A673 (cell line): Measurements from ENCODE around the gene ZNF730. TPM values are rescaled to one million over a fixed set of nuclear protein-coding genes. Genes with fewer than 3 reads are reported as not detected.
"Not testable (repeated sequence)": the region's sequence is repeated elsewhere in the genome, so short reads cannot be mapped to it uniquely, and the experiment has no call there.

Source experiments
- BruUV-seq: library from RNA; stranded (reverse); fragments of 400-500 nt; replicated peaks from 2 replicates; lab custom pipeline; 2021; lab: Mats Ljungman, UMichigan
- CTCF ChIA-PET: fragments of 300-600 bp; sonication (Branson Sonifier 250); formaldehyde crosslinking; loops from one replicate; lab custom pipeline; 2022; ENCODE audit warnings: antibody characterized with exemption; lab: Charles Lee
- POLR2A ChIA-PET: fragments of 300-600 bp; sonication (Branson Sonifier 250); formaldehyde crosslinking; loops from one replicate; lab custom pipeline; 2022; ENCODE audit warnings: antibody characterized with exemption; ENCODE audit not compliant: low non-redundant PET; lab: Charles Lee
- DNase-seq: peaks from one replicate; pipeline ENCODE4 v3.0.0-alpha.2; 2015; ENCODE audit warnings: low spot score
- H3K27ac ChIP-seq: fragments of 200-600 bp; sonication (generic); 2 replicates; pipeline ENCODE4 v1.5.1; 2016; ENCODE audit warnings: mixed run types, low read depth, mild to moderate bottlenecking, mixed read lengths, antibody characterized with exemption, low read length; ENCODE audit not compliant: poor library complexity, severe bottlenecking
- H3K27me3 ChIP-seq: fragments of 200-600 bp; sonication (generic); replicated peaks from 2 replicates; pipeline ENCODE4 v1.6.1; 2017; ENCODE audit warnings: mixed run types, low read depth, mild to moderate bottlenecking, mixed read lengths, antibody characterized with exemption, low read length; ENCODE audit not compliant: insufficient read depth, poor library complexity
- H3K36me3 ChIP-seq: fragments of 200-600 bp; sonication (generic); 2 replicates; pipeline ENCODE4 v1.6.1; 2016; ENCODE audit warnings: mixed run types, mild to moderate bottlenecking, mixed read lengths, antibody characterized with exemption, low read length; ENCODE audit not compliant: insufficient read depth, poor library complexity, severe bottlenecking
- H3K4me1 ChIP-seq: fragments of 200-600 bp; sonication (generic); 2 replicates; pipeline ENCODE4 v1.6.1; 2017; ENCODE audit warnings: mixed run types, mild to moderate bottlenecking, mixed read lengths, antibody characterized with exemption, low read length; ENCODE audit not compliant: insufficient read depth, poor library complexity, severe bottlenecking
- H3K4me3 ChIP-seq: fragments of 200-600 bp; sonication (generic); 2 replicates; pipeline ENCODE4 v1.5.1; 2016; ENCODE audit warnings: low read depth, mixed run types, mild to moderate bottlenecking, mixed read lengths, low read length; ENCODE audit not compliant: poor library complexity, severe bottlenecking
- H3K9me3 ChIP-seq: fragments of 200-600 bp; sonication (generic); 2 replicates; pipeline ENCODE4 v1.6.1; 2016; ENCODE audit warnings: mixed run types, low read depth, mild to moderate bottlenecking, mixed read lengths, antibody characterized with exemption, low read length; ENCODE audit not compliant: poor library complexity, severe bottlenecking
- EZH2 ChIP-seq: fragments of 200-600 bp; sonication (generic); IDR thresholded peaks from 2 replicates; pipeline ENCODE4 v1.6.1; 2017; ENCODE audit warnings: borderline replicate concordance, low read depth, mild to moderate bottlenecking, mixed read lengths, antibody characterized with exemption, low read length; ENCODE audit not compliant: poor library complexity, severe bottlenecking
- intact Hi-C: fragments of 100-400 bp; cut with micrococcal nuclease; formaldehyde crosslinking; loops from one replicate; pipeline ENCODE4 v1.10.0; 2022; ENCODE audit not compliant: unreplicated experiment
- total RNA-seq: library from RNA; stranded (reverse); gene quantifications from 2 replicates; pipeline ENCODE4 v1.2.3, GENCODE V29; 2021
- TF ChIP-seq, protein P1 (sequence below): fragments of 300-800, 200-600 bp; sonication (generic); conservative IDR thresholded peaks from 2 replicates; pipeline ENCODE4 v1.5.1; 2017; ENCODE audit warnings: low read depth, mild to moderate bottlenecking, antibody characterized with exemption, low read length, moderate library complexity, mixed read lengths

Gene ZNF730
- total RNA-seq, 1 experiment from 2014 or later = 8.7 TPM

- POLR2A ChIA-PET = no interaction called here
Observed at GRCh38 chr19:23101241-23101640, 15.6 kb upstream of the ZNF730 start.

DNA sequence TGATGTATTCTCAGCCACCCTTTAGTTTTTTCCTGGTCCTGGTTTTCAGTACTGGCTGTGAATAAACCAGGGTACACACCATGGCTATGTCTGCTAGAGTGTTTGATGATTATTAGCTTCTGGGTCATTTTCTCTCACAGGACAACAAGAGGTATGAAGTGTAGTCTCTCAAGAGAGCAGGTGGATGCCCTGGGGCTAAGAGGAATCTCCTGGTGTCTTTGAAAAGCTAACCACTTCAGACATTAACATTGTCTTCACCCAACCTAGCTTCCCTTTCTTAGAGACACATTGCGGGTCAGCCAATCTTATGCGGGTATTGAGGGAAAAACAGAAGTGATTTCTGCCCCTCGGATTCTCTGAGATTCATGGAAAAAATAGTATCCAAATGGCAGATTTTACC is 1.6 kb downstream of the ZNF730 start:
- TSS peak; percentile 58 for BruUV-seq
- no peaks in the 10 kb centered on the region for H3K27me3 ChIP-seq
- H3K36me3 ChIP-seq = peaks cover 10% of the 10 kb centered on the region
- H3K9me3 ChIP-seq = peaks cover 27% of the 10 kb centered on the region
- POLR2A ChIA-PET = no interaction called here
- H3K4me3 ChIP-seq = no peak overlapping the region
- TF ChIP-seq EZH2 = no peak
- TF ChIP-seq, protein P1, sequence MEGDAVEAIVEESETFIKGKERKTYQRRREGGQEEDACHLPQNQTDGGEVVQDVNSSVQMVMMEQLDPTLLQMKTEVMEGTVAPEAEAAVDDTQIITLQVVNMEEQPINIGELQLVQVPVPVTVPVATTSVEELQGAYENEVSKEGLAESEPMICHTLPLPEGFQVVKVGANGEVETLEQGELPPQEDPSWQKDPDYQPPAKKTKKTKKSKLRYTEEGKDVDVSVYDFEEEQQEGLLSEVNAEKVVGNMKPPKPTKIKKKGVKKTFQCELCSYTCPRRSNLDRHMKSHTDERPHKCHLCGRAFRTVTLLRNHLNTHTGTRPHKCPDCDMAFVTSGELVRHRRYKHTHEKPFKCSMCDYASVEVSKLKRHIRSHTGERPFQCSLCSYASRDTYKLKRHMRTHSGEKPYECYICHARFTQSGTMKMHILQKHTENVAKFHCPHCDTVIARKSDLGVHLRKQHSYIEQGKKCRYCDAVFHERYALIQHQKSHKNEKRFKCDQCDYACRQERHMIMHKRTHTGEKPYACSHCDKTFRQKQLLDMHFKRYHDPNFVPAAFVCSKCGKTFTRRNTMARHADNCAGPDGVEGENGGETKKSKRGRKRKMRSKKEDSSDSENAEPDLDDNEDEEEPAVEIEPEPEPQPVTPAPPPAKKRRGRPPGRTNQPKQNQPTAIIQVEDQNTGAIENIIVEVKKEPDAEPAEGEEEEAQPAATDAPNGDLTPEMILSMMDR = no peak
- DNase-seq = no peak
- H3K4me1 ChIP-seq = no peaks in the 10 kb centered on the region
- CTCF ChIA-PET = no interaction called here
- intact Hi-C loops = no loop called here
- no peak overlapping the region for H3K27ac ChIP-seq

More at GRCh38 chr19:23101241-23101640, 15.6 kb upstream of the ZNF730 start:
- Histone ChIP-seq H3K4me1 (no peaks in the 10 kb centered on the region), H3K36me3 (peaks cover 6% of the 10 kb centered on the region), H3K27me3 (no peaks in the 10 kb centered on the region), H3K9me3 (no peaks in the 10 kb centered on the region), H3K27ac (no peak overlapping the region), H3K4me3 (no peak overlapping the region)
- DNase-seq = no peak
- no TSS peak for BruUV-seq
- intact Hi-C loops = no loop called here
- TF ChIP-seq, protein P1 = no peak
- no peak for TF ChIP-seq EZH2
- CTCF ChIA-PET = no interaction called here

GRCh38 chr19:23134211-23134610 is 17.4 kb downstream of the ZNF730 start:
- H3K4me1 ChIP-seq, POLR2A ChIA-PET, CTCF ChIA-PET, intact Hi-C loops, H3K27me3 ChIP-seq, H3K27ac ChIP-seq, H3K4me3 ChIP-seq, DNase-seq, BruUV-seq: not testable (repeated sequence)
- Histone ChIP-seq H3K36me3 (peaks cover 14% of the 10 kb centered on the region), H3K9me3 (peaks cover 31% of the 10 kb centered on the region)

- Histone ChIP-seq H3K9me3 (peaks cover 69% of the 10 kb centered on the region), H3K27ac (no peak overlapping the region), H3K36me3 (peaks cover 6% of the 10 kb centered on the region), H3K4me1 (no peaks in the 10 kb centered on the region), H3K27me3 (no peaks in the 10 kb centered on the region), H3K4me3 (no peak overlapping the region)
- DNase-seq = no peak
- CTCF ChIA-PET = no interaction called here
- no TSS peak for BruUV-seq
- TF ChIP-seq EZH2 = no peak
- TF ChIP-seq, protein P1 = no peak
- POLR2A ChIA-PET = no interaction called here
- intact Hi-C loops = no loop called here
Observed at GRCh38 chr19:23145617-23146415, 29.0 kb downstream of the ZNF730 start.
